Measurements from ENCODE around the gene APBB1. TPM values are rescaled to one million over a fixed set of nuclear protein-coding genes. Genes with fewer than 3 reads are reported as not detected.

The APBB1 gene
- total RNA-seq, 1 experiment from 2014 or later, result 12.4 TPM

- H2AFZ ChIP-seq (ENCODE audit: low read depth, low read length, poor library complexity, severe bottlenecking), result no peak overlapping the region
- H3K4me3 ChIP-seq (replicated peaks in 1 of 2; ENCODE audit: low read depth in 1 of 2, low read length in 2 of 2), result no peak overlapping the region
- intact Hi-C loops (cut with micrococcal nuclease), result no loop called here
- H3K9ac ChIP-seq (ENCODE audit: low read length), result no peak overlapping the region
- POLR2A ChIA-PET, result no interaction called here
- no peaks in the 10 kb centered on the region for H3K36me3 ChIP-seq (ENCODE audit: control insufficient read depth in 1 of 2, insufficient read depth in 2 of 2, low read length in 2 of 2)
- no peaks in the 10 kb centered on the region for H3K9me2 ChIP-seq (ENCODE audit: insufficient read depth)
- peaks cover 4 to 12% of the 10 kb centered on the region in 2 experiments; a peak in 3 of 4 replicates for H3K4me1 ChIP-seq (ENCODE audit: control insufficient read depth in 1 of 2, insufficient read depth in 2 of 2, low read length in 2 of 2)
- H3K4me2 ChIP-seq (ENCODE audit: low read length), result no peak overlapping the region
- no peak for ATAC-seq
- H3K27me3 ChIP-seq (ENCODE audit: insufficient read depth, low read length), result no peaks in the 10 kb centered on the region
- RAD21 ChIA-PET (ENCODE audit: low non-redundant PET in 1 of 2, low total read pairs in 2 of 2, uncharacterized antibody in 2 of 2, unreplicated experiment in 2 of 2), result no interaction called here
- DNase-seq (ENCODE audit: low read depth, low spot score), result no peak
- TF ChIP-seq TCF7L2 (IDR thresholded peaks at IDR 0.05; ENCODE audit: borderline replicate concordance, extremely low read depth, insufficient read depth, insufficient read length), result no peak
- no peak for TF ChIP-seq SP1 (IDR thresholded peaks at IDR 0.05; ENCODE audit: low read depth)
- no peak for TF ChIP-seq EGR1 (IDR thresholded peaks at IDR 0.05; ENCODE audit: low read depth)
- TF ChIP-seq YY1 (IDR thresholded peaks at IDR 0.05; ENCODE audit: extremely low read depth, insufficient replicate concordance, low read depth, low read length), result no peak
- TF ChIP-seq MAX (IDR thresholded peaks at IDR 0.05), result no peak
- no peak for TF ChIP-seq EZH2phosphoT487 (IDR thresholded peaks at IDR 0.05; ENCODE audit: borderline replicate concordance)
- no peak for TF ChIP-seq ZBTB33 (IDR thresholded peaks at IDR 0.05; ENCODE audit: extremely low read depth, insufficient replicate concordance, low read length)
- no peak for TF ChIP-seq CBX3 (IDR thresholded peaks at IDR 0.05; ENCODE audit: low read depth)
- TF ChIP-seq SRF (IDR thresholded peaks at IDR 0.05; ENCODE audit: low read depth), result no peak
- no peaks in the 10 kb centered on the region for H4K20me1 ChIP-seq (ENCODE audit: insufficient read depth)
- no peaks in the 10 kb centered on the region for H3K79me2 ChIP-seq (ENCODE audit: insufficient read depth, low read length)
- no peak overlapping the region for H3K27ac ChIP-seq (ENCODE audit: low read depth, low read length)
- H3K9me3 ChIP-seq (ENCODE audit: control insufficient read depth in 1 of 2, insufficient read depth in 1 of 2, low read depth in 1 of 2, low read length in 2 of 2), result no peaks in the 10 kb centered on the region
- CTCF ChIA-PET, result no interaction called here
- BruUV-seq (replicated peaks), result no TSS peak
These were observed 16.8 kb downstream of the APBB1 start for GRCh38 chr11:6402061-6402470.

All from HCT116 (cell line).